ENCODE measurements around the gene KNCN.

KNCN gene

DNA sequence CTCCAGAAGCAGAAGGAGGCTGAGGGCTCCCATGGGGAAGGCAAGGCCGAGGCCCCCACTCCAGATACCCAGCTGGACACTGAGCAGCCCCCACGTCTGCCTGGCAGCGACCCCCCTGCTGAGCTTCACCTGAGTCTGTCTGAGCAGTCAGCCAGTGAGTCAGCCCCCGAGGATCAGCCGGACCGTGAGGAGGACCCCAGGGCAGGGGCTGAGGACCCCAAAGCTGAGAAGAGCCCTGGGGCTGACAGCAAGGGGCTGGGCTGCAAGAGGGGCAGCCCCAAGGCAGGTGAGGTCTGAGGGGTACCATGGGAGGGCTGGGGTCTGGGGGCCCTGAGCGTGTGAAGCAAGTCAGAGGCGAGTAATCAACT lies 40.5 kb downstream of the KNCN start:
- TF ChIP-seq EP300 (IDR thresholded peaks at IDR 0.05; ENCODE audit: borderline replicate concordance) (no peak), CREB1 (IDR thresholded peaks at IDR 0.05; ENCODE audit: low read depth) (no peak)

DNA sequence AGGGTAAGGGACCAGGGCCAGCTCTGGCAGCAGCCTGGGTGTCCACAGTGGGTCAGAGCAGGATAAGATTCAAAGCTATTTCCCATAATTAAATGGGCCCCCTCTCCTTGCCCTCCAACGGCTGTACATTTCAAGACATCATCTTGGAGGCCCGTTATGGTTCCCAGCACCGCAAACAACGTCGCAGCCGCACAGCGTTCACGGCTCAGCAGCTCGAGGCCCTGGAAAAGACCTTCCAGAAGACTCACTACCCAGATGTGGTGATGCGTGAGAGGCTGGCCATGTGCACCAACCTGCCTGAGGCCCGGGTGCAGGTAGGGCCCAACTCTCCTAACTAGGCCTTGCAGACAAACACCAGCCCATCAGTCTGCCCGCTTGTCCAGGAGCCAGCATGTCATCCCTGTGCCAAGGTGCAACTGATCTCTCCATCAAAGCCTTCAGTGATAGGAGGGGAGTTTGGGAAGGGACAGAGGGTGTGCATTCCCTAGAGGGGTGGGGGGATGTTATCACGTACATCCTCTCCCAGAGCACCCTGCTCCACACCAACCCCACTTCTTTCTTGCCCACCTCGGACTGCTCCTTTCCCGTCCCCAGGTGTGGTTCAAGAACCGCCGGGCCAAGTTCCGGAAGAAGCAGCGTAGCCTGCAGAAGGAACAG lies 41.0 kb downstream of the KNCN start:
- TF ChIP-seq TCF12 (IDR thresholded peaks at IDR 0.05; ENCODE audit: low read depth) = no peak
- TF ChIP-seq, protein P1, sequence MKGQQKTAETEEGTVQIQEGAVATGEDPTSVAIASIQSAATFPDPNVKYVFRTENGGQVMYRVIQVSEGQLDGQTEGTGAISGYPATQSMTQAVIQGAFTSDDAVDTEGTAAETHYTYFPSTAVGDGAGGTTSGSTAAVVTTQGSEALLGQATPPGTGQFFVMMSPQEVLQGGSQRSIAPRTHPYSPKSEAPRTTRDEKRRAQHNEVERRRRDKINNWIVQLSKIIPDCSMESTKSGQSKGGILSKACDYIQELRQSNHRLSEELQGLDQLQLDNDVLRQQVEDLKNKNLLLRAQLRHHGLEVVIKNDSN (IDR thresholded peaks at IDR 0.05) = no peak
- TF ChIP-seq FOXM1 (IDR thresholded peaks at IDR 0.05; ENCODE audit: borderline replicate concordance, low read depth) = no peak
- TF ChIP-seq CREB1 (IDR thresholded peaks at IDR 0.05; ENCODE audit: low read depth) = no peak
- TF ChIP-seq TAF1 (IDR thresholded peaks at IDR 0.05; ENCODE audit: low read depth) = no peak
- no peak for TF ChIP-seq ZBTB7A (IDR thresholded peaks at IDR 0.05; ENCODE audit: low read depth)
- no peak for TF ChIP-seq RAD21 (IDR thresholded peaks at IDR 0.05; ENCODE audit: low read depth)
- no peak for TF ChIP-seq YY1 (IDR thresholded peaks at IDR 0.05; ENCODE audit: low read depth)
- TF ChIP-seq NFIC (IDR thresholded peaks at IDR 0.05) = no peak
- TF ChIP-seq EGR1 (IDR thresholded peaks at IDR 0.05) = no peak
- TF ChIP-seq, protein P2, sequence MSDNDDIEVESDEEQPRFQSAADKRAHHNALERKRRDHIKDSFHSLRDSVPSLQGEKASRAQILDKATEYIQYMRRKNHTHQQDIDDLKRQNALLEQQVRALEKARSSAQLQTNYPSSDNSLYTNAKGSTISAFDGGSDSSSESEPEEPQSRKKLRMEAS (IDR thresholded peaks at IDR 0.05) = no peak

DNA sequence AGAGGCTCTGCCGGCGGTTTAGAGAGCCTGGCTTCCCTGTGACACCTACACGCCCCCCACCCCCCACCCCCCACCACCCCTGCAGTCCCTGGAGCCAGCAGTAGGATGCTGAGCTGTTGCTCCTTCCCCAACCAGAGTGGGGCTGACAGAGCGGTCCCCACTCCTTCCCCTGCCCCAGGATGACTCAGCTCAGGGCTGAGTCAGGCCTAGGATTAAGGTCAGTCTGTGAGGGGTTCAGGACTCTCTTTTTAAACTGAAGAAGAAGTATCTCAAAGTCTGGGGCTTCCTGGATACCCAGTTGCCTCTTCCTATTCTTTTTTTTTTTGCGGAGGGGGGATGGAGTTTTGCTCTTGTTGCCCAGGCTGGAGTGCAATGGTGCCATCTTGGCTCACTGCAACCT lies 42.7 kb downstream of the KNCN start:
- TF ChIP-seq, protein P2 (IDR thresholded peaks at IDR 0.05) = no peak
- TF ChIP-seq EP300 (IDR thresholded peaks at IDR 0.05; ENCODE audit: borderline replicate concordance) (no peak), RAD21 (IDR thresholded peaks at IDR 0.05; ENCODE audit: low read depth) (no peak), ZBTB7A (IDR thresholded peaks at IDR 0.05; ENCODE audit: low read depth) (no peak), TAF1 (IDR thresholded peaks at IDR 0.05; ENCODE audit: low read depth) (no peak), YY1 (IDR thresholded peaks at IDR 0.05; ENCODE audit: low read depth) (no peak), FOXM1 (IDR thresholded peaks at IDR 0.05; ENCODE audit: borderline replicate concordance, low read depth) (no peak), NFIC (IDR thresholded peaks at IDR 0.05) (no peak), CREB1 (IDR thresholded peaks at IDR 0.05; ENCODE audit: low read depth) (no peak), EGR1 (IDR thresholded peaks at IDR 0.05) (no peak), TCF12 (IDR thresholded peaks at IDR 0.05; ENCODE audit: low read depth) (no peak)
- TF ChIP-seq, protein P1 (IDR thresholded peaks at IDR 0.05) = no peak

DNA sequence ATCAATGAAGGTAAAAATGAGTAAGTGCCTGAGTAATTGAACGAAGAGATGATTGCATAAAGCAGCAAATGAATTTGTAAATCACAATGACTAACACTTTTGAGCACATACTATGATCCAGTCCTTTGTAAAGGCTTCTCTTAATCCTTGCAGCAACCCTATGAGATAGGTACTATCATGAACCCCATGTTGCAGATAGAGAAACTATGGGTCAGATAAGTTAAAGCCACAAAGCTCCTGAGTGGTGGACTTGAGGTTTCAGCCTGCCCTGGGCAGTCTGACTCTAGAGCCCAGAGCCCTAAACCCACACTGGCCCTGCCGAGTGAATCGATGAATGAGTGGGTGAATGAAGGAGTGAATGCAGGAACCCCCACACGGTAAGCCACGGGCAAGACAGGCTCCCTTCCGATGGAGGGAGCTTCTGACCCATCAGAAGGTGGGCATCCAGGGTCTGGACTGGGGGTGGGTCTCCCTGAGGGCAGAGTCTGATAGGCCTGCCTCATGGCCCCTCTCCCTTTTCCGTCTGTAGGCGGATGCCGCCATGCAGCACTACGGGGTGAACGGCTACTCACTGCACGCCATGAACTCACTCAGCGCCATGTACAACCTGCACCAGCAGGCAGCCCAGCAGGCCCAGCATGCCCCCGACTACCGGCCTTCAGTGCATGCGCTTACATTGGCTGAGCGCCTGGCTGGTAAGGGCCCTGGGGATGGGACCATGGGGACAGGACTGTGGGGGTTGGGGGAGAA lies 44.8 kb downstream of the KNCN start:
- TF ChIP-seq ZBTB7A (IDR thresholded peaks at IDR 0.05; ENCODE audit: low read depth) (no peak), TEAD4 (IDR thresholded peaks at IDR 0.05) (no peak), CREB1 (IDR thresholded peaks at IDR 0.05; ENCODE audit: low read depth) (no peak)

DNA sequence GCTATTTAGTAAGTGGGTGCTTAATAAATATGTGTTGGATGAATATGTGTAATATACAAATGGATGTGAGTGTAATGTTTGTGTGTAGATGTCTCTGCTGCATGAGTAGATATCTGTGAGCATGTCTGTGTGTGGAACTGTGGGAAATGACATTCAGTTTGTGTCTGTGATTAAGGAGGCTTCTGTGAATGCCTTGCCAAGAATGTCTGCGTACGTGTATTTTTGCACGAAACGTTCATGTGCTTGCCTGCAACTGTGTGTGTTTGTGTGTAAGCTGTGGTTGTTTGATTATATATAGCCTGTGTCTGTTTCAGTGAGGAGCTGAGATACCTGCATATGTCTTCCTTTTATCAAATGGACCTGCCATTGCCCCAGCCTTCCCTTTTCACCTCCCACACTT lies 48.0 kb downstream of the KNCN start:
- TF ChIP-seq NFIC (IDR thresholded peaks at IDR 0.05) (no peak), CREB1 (IDR thresholded peaks at IDR 0.05; ENCODE audit: low read depth) (no peak), TAF1 (IDR thresholded peaks at IDR 0.05; ENCODE audit: low read depth) (no peak), CEBPB (IDR thresholded peaks at IDR 0.05) (no peak), RAD21 (IDR thresholded peaks at IDR 0.05; ENCODE audit: low read depth) (no peak), EGR1 (IDR thresholded peaks at IDR 0.05) (no peak), TEAD4 (IDR thresholded peaks at IDR 0.05) (no peak), YY1 (IDR thresholded peaks at IDR 0.05; ENCODE audit: low read depth) (no peak), ZBTB7A (IDR thresholded peaks at IDR 0.05; ENCODE audit: low read depth) (no peak), FOXM1 (IDR thresholded peaks at IDR 0.05; ENCODE audit: borderline replicate concordance, low read depth) (no peak)
- TF ChIP-seq, protein P2 (IDR thresholded peaks at IDR 0.05) = no peak
- TF ChIP-seq, protein P1 (IDR thresholded peaks at IDR 0.05) = no peak
- TF ChIP-seq, protein P3, sequence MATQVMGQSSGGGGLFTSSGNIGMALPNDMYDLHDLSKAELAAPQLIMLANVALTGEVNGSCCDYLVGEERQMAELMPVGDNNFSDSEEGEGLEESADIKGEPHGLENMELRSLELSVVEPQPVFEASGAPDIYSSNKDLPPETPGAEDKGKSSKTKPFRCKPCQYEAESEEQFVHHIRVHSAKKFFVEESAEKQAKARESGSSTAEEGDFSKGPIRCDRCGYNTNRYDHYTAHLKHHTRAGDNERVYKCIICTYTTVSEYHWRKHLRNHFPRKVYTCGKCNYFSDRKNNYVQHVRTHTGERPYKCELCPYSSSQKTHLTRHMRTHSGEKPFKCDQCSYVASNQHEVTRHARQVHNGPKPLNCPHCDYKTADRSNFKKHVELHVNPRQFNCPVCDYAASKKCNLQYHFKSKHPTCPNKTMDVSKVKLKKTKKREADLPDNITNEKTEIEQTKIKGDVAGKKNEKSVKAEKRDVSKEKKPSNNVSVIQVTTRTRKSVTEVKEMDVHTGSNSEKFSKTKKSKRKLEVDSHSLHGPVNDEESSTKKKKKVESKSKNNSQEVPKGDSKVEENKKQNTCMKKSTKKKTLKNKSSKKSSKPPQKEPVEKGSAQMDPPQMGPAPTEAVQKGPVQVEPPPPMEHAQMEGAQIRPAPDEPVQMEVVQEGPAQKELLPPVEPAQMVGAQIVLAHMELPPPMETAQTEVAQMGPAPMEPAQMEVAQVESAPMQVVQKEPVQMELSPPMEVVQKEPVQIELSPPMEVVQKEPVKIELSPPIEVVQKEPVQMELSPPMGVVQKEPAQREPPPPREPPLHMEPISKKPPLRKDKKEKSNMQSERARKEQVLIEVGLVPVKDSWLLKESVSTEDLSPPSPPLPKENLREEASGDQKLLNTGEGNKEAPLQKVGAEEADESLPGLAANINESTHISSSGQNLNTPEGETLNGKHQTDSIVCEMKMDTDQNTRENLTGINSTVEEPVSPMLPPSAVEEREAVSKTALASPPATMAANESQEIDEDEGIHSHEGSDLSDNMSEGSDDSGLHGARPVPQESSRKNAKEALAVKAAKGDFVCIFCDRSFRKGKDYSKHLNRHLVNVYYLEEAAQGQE (IDR thresholded peaks at IDR 0.05; ENCODE audit: low read depth) = no peak

DNA sequence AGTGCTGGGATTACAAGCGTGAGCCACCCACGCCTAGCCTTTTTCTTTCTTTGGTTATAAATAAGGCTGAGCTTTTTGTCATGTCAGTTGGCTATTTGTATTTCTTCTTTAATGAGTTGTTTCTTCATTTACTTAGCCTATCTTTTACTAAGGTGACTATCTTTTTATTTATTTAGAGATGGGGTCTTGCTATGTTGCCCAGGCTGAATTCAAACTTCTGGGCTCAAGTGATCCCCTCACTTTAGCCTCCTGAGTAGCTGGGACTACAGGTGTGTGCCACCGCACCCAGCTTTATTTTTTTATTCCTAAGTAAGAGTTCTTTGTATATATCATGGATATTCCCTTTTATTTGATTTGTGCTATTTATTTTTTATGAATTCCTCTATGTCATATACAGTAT lies 49.9 kb downstream of the KNCN start:
- TF ChIP-seq TEAD4 (IDR thresholded peaks at IDR 0.05) (no peak), ZBTB7A (IDR thresholded peaks at IDR 0.05; ENCODE audit: low read depth) (no peak), TAF1 (IDR thresholded peaks at IDR 0.05; ENCODE audit: low read depth) (no peak), EGR1 (IDR thresholded peaks at IDR 0.05) (no peak), YY1 (IDR thresholded peaks at IDR 0.05; ENCODE audit: low read depth) (no peak), CEBPB (IDR thresholded peaks at IDR 0.05) (no peak), FOXM1 (IDR thresholded peaks at IDR 0.05; ENCODE audit: borderline replicate concordance, low read depth) (no peak), CREB1 (IDR thresholded peaks at IDR 0.05; ENCODE audit: low read depth) (no peak), NFIC (IDR thresholded peaks at IDR 0.05) (no peak), RAD21 (IDR thresholded peaks at IDR 0.05; ENCODE audit: low read depth) (no peak), EP300 (IDR thresholded peaks at IDR 0.05; ENCODE audit: borderline replicate concordance) (no peak), TCF12 (IDR thresholded peaks at IDR 0.05; ENCODE audit: low read depth) (no peak)
- TF ChIP-seq, protein P1 (IDR thresholded peaks at IDR 0.05) = no peak
- TF ChIP-seq, protein P3 (IDR thresholded peaks at IDR 0.05; ENCODE audit: low read depth) = no peak
- TF ChIP-seq, protein P2 (IDR thresholded peaks at IDR 0.05) = no peak
